Epithelial cell of esophagus (primary cell): ENCODE measurements around the gene TARBP2.

ENCODE experiments used
- DNase-seq: peaks from one replicate; pipeline ENCODE4 v3.0.0; 2010; ENCODE audit warnings: low read depth
- H3K4me3 ChIP-seq: 2 replicates; pipeline ENCODE4 v1.5.1; 2011; ENCODE audit warnings: mild to moderate bottlenecking, low read length, control low read depth
- CTCF ChIP-seq: IDR thresholded peaks from 2 replicates; pipeline ENCODE4 v1.5.1; 2011; ENCODE audit warnings: low read depth, mild to moderate bottlenecking, low read length, control low read depth, inconsistent platforms; ENCODE audit not compliant: insufficient read depth; ENCODE audit errors: missing control alignments

The TARBP2 gene

GRCh38 chr12:53465679-53466078 is 35.4 kb upstream of the TARBP2 start:
- DNase-seq, result no peak
- no peak overlapping the region for H3K4me3 ChIP-seq
- no peak for TF ChIP-seq CTCF

- peak; percentile 90 for DNase-seq
- no peak for TF ChIP-seq CTCF
- no peak overlapping the region for H3K4me3 ChIP-seq
These were observed 34.4 kb upstream of the TARBP2 start for GRCh38 chr12:53466640-53467039.

- DNase-seq, result no peak
- no peak for TF ChIP-seq CTCF
- H3K4me3 ChIP-seq, result no peak overlapping the region
These were observed 34.0 kb upstream of the TARBP2 start for GRCh38 chr12:53467082-53467481.

GRCh38 chr12:53467880-53468279 is 33.2 kb upstream of the TARBP2 start:
- H3K4me3 ChIP-seq, result no peak overlapping the region
- no peak for DNase-seq
- TF ChIP-seq CTCF, result no peak

GRCh38 chr12:53468282-53468681 is 32.8 kb upstream of the TARBP2 start:
- H3K4me3 ChIP-seq, result no peak overlapping the region
- TF ChIP-seq CTCF, result no peak
- no peak for DNase-seq

GRCh38 chr12:53472056-53472582 is 29.0 kb upstream of the TARBP2 start:
- no peak for TF ChIP-seq CTCF
- no peak overlapping the region for H3K4me3 ChIP-seq
- DNase-seq, result no peak

- no peak for TF ChIP-seq CTCF
- no peak for DNase-seq
- H3K4me3 ChIP-seq, result no peak overlapping the region
These were observed 27.0 kb upstream of the TARBP2 start for GRCh38 chr12:53474077-53474476.
